Peyer's patch (tissue), 4 donors: ENCODE data around the gene ANKRD40CL.

Experiments used
- POLR2A ChIP-seq, 2 donors: fragments of 450-650 bp; IDR thresholded peaks; one replicate each; pipeline ENCODE4 v1.5.1; 2017; ENCODE audit warnings: antibody characterized with exemption in 2 of 2, mild to moderate bottlenecking in 2 of 2, moderate library complexity in 2 of 2
- TF ChIP-seq, protein P1 (sequence below), 6 experiments: fragments of 450-650 bp in 4 of 6; fragments of 200-600 bp in 2 of 6; sonication (generic) in 1 of 6; IDR thresholded peaks; one replicate each; pipeline ENCODE4 v1.5.1; 2017 to 2019; ENCODE audit warnings: antibody characterized with exemption in 6 of 6, mild to moderate bottlenecking in 3 of 6, moderate library complexity in 1 of 6

GRCh38 chr17:50764734-50765149, 2.6 kb downstream of the ANKRD40CL start:
- TF ChIP-seq, protein P1, sequence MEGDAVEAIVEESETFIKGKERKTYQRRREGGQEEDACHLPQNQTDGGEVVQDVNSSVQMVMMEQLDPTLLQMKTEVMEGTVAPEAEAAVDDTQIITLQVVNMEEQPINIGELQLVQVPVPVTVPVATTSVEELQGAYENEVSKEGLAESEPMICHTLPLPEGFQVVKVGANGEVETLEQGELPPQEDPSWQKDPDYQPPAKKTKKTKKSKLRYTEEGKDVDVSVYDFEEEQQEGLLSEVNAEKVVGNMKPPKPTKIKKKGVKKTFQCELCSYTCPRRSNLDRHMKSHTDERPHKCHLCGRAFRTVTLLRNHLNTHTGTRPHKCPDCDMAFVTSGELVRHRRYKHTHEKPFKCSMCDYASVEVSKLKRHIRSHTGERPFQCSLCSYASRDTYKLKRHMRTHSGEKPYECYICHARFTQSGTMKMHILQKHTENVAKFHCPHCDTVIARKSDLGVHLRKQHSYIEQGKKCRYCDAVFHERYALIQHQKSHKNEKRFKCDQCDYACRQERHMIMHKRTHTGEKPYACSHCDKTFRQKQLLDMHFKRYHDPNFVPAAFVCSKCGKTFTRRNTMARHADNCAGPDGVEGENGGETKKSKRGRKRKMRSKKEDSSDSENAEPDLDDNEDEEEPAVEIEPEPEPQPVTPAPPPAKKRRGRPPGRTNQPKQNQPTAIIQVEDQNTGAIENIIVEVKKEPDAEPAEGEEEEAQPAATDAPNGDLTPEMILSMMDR (IDR thresholded peaks at IDR 0.05), result no peak
- TF ChIP-seq POLR2A (IDR thresholded peaks at IDR 0.05), result no peak
